Measurements from ENCODE around the gene SUMO4. TPM values are rescaled to one million over a fixed set of nuclear protein-coding genes. Genes with fewer than 3 reads are reported as not detected.

Gene SUMO4
- polyA plus RNA-seq, 3 donors = 0.22 to 0.29 (median 0.27) TPM

GRCh38 chr6:149425754-149426153, 25.7 kb downstream of the SUMO4 start:
- Histone ChIP-seq H2AFZ (ENCODE audit: insufficient read depth, low read depth, low read length, poor library complexity, severe bottlenecking) (no peak overlapping the region), H3K79me2 (ENCODE audit: insufficient read depth, low read length) (no peaks in the 10 kb centered on the region), H3K27me3 (ENCODE audit: control insufficient read depth in 2 of 2, insufficient read depth in 2 of 2, low read length in 2 of 2) (no peaks in the 10 kb centered on the region), H3K4me3 (replicated peaks in 1 of 3; ENCODE audit: low read depth in 2 of 3, low read length in 3 of 3) (no peak overlapping the region), H3K4me1 (ENCODE audit: control insufficient read depth in 1 of 2, insufficient read depth in 2 of 2, low read length in 2 of 2) (no peaks in the 10 kb centered on the region), H3K9ac (ENCODE audit: insufficient read depth, low read length, poor library complexity, severe bottlenecking) (no peak overlapping the region), H3K36me3 (replicated peaks in 1 of 2; ENCODE audit: control insufficient read depth in 1 of 2, insufficient read depth in 2 of 2, low read length in 2 of 2) (no peaks in the 10 kb centered on the region), H3K9me3 (replicated peaks in 1 of 2; ENCODE audit: control insufficient read depth in 1 of 2, insufficient read depth in 1 of 2, low read length in 2 of 2) (no peaks in the 10 kb centered on the region), H3K27ac (ENCODE audit: low read depth in 1 of 2, low read length in 2 of 2) (no peak overlapping the region), H4K20me1 (ENCODE audit: insufficient read depth, low read length) (no peaks in the 10 kb centered on the region), H3K4me2 (replicated peaks; ENCODE audit: extremely low read depth, low read length, poor library complexity, severe bottlenecking) (no peak overlapping the region)
- 100% methylated on average over 5 of the region's 5 CpGs for WGBS (ENCODE audit: insufficient coverage)
- intact Hi-C loops (cut with micrococcal nuclease) = loop anchor here in 1 of 2 donors (10.0 kb wide), 1 partner anchor 241 kb away; no protein-coding TSS in a partner anchor
- H3K27ac Mint-ChIP-seq = no peak overlapping the region
- DNase-seq = no peak
- H3K36me3 Mint-ChIP-seq = no peaks in the 10 kb centered on the region
- TF ChIP-seq CTCF (IDR thresholded peaks at IDR 0.05) = no peak
- H3K9me3 Mint-ChIP-seq = no peaks in the 10 kb centered on the region
- H3K4me3 Mint-ChIP-seq = no peak overlapping the region
- peaks cover 8% of the 10 kb centered on the region for H3K4me1 Mint-ChIP-seq
- peaks cover 0 to 3% (median 2%) of the 10 kb centered on the region in 3 donors for H3K27me3 Mint-ChIP-seq (ENCODE audit: low read depth in 3 of 3)

GRCh38 chr6:149428606-149429005, 28.5 kb downstream of the SUMO4 start:
- no peaks in the 10 kb centered on the region for H3K9me3 Mint-ChIP-seq
- Histone ChIP-seq H3K9ac (ENCODE audit: insufficient read depth, low read length, poor library complexity, severe bottlenecking) (no peak overlapping the region), H2AFZ (ENCODE audit: insufficient read depth, low read depth, low read length, poor library complexity, severe bottlenecking) (no peak overlapping the region), H3K4me3 (replicated peaks in 1 of 3; ENCODE audit: low read depth in 2 of 3, low read length in 3 of 3) (no peak overlapping the region), H3K27me3 (ENCODE audit: control insufficient read depth in 2 of 2, insufficient read depth in 2 of 2, low read length in 2 of 2) (no peaks in the 10 kb centered on the region), H3K36me3 (replicated peaks in 1 of 2; ENCODE audit: control insufficient read depth in 1 of 2, insufficient read depth in 2 of 2, low read length in 2 of 2) (no peaks in the 10 kb centered on the region), H3K9me3 (replicated peaks in 1 of 2; ENCODE audit: control insufficient read depth in 1 of 2, insufficient read depth in 1 of 2, low read length in 2 of 2) (no peaks in the 10 kb centered on the region), H3K4me1 (ENCODE audit: control insufficient read depth in 1 of 2, insufficient read depth in 2 of 2, low read length in 2 of 2) (peaks cover 3 to 4% of the 10 kb centered on the region in 2 donors), H4K20me1 (ENCODE audit: insufficient read depth, low read length) (no peaks in the 10 kb centered on the region), H3K4me2 (replicated peaks; ENCODE audit: extremely low read depth, low read length, poor library complexity, severe bottlenecking) (no peak overlapping the region), H3K79me2 (ENCODE audit: insufficient read depth, low read length) (no peaks in the 10 kb centered on the region), H3K27ac (ENCODE audit: low read depth in 1 of 2, low read length in 2 of 2) (no peak overlapping the region)
- peaks cover 4% of the 10 kb centered on the region for H3K4me1 Mint-ChIP-seq
- DNase-seq = no peak
- H3K27me3 Mint-ChIP-seq (ENCODE audit: low read depth in 3 of 3) = peaks cover 2 to 3% (median 2%) of the 10 kb centered on the region in 3 donors
- no peaks in the 10 kb centered on the region for H3K36me3 Mint-ChIP-seq
- intact Hi-C loops (cut with micrococcal nuclease) = loop anchor here in 1 of 2 donors (10.0 kb wide), 1 partner anchor 244 kb away; no protein-coding TSS in a partner anchor
- no peak overlapping the region for H3K4me3 Mint-ChIP-seq
- H3K27ac Mint-ChIP-seq = peak overlapping the region in 2 of 7 donors; percentile 3 to 75
- TF ChIP-seq CTCF (IDR thresholded peaks at IDR 0.05) = no peak
- WGBS (ENCODE audit: insufficient coverage) = 95% methylated on average over 4 of the region's 4 CpGs

All from CD14-positive monocyte (primary cell).